Stimulated activated CD4-positive, alpha-beta T cell treated with anti-CD3 and anti-CD28 coated beads, Interleukin-12 subunit alpha, Interleukin-12 subunit beta, amount 100 ng/mL, for 24 hours (primary cell): ENCODE results near the gene KRT82.
A peak's percentile ranks its signal among the peaks of the same experiment; 100 is the strongest.

ENCODE experiments used
- DNase-seq, 2 experiments: peaks; one replicate each; pipeline ENCODE4 v3.0.0-alpha.2; 2020; ENCODE audit warnings: low read depth in 2 of 2

The KRT82 gene

DNA sequence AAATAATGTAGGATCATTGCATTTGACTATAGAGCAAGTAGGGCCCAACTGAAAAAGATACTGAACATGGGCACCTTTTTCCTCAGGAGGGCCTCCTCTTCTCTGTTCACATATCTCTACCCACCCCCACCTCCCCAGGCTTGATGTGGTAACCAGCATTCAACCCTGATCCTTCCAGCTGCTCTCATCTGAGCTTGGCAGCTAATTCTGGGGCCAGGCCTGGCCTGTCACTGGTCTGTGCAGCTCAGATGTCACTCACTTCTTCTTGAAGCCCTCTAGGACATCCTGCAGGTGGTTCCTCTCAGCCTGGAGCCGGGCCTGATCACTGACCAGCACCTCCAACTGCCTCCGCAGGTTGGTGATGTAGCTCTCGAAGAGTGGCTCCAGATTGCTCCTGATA lies 22.8 kb downstream of the KRT82 start:
- no peak for DNase-seq

DNA sequence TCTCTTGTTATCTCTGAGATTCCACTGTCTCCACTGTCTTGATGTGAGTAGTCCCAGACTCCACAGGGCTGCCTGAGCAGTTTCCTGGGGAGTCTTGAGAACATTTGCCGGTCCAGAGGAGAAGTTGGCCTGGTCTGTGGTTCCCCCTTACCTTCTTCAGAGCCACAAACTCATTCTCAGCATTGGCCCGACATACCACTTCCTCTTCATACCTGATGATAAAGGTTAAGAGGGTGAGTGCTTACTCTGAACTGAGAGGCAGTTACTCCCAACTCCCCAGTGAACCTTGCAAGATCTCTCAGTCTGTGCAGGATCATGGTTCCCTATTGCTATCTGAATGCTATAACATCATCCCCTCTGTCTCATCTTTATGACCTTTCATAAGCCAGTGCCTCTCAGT lies 23.3 kb downstream of the KRT82 start:
- DNase-seq, result no peak

DNA sequence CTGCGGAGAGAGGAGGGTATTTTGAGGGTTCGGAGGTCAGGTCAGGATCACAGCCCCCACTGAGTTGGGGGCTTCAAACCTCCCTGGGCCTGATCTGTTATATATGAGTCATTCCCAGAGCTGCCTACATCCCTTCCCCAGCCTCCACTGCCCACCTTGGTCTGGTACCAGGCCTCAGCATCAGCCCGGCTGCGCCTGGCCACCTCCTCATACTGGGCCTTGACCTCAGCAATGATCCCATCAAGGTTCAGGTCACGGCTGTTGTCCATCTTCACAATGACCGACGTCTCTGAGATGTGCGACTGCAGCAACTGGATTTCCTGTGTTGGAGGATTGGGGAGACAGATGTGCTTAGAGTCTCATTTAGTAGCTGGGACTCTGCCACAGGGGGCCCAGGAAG lies 24.9 kb downstream of the KRT82 start:
- no peak for DNase-seq

DNA sequence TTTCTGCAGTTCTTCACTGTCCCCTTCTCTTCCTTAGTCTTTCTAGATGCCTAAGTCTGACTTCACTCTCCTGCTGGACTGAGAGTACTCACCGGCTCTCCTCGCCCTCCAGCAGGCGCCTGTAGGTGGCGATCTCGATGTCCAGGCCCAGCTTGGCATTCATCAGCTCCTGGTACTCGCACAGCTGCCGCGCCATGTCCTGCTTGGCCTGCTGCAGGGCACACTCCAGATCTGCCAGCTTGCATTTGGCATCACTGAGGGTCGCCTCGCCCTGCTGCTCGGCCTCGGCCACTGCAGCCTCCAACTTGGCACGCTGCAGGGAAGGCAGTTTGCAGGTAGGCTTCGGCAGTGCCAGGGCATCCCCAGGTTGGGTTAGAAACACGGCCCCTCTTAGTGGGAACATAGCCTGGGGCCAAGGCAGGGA lies 25.9 kb downstream of the KRT82 start:
- no peak for DNase-seq

DNA sequence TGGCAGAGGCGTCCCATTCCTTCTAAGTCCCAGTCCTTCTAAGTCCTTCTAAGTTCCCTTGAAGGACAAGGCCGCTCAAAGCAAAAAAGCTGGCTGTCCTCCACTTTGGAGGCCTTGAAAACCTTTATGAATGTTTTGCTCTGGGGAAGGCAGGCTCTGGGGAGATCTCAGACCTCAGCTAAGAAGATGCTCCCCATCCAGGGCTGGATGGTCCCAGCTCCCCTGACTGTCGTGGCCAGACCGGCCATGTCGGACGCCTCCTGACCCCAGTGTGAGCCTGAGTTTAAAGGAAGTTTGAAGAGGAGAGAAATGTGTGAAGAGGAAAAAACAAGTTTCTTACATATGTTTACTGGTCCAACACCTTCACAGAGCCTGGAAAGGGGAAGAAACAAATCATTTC lies 26.6 kb downstream of the KRT82 start:
- no peak for DNase-seq

DNA sequence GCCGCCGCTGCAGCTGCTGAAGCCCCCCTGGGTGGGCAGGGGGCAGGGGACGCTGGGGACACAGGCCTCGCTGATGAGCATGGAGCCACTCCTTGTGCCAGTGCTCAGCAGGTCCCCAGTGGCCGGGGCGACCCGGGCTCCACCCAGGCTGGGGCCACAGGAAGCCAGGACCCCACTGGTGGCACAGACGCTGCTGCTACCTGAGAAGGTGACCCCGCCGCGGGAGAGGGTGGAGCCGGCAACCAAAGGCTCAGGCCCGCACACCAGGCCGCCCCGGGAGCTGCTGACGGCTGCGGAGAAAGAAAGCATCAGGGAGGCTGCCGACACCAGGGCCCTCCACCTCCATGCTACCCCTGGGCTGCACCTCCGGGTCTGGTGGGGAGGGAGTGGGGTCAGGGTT lies 28.0 kb downstream of the KRT82 start:
- no peak for DNase-seq

DNA sequence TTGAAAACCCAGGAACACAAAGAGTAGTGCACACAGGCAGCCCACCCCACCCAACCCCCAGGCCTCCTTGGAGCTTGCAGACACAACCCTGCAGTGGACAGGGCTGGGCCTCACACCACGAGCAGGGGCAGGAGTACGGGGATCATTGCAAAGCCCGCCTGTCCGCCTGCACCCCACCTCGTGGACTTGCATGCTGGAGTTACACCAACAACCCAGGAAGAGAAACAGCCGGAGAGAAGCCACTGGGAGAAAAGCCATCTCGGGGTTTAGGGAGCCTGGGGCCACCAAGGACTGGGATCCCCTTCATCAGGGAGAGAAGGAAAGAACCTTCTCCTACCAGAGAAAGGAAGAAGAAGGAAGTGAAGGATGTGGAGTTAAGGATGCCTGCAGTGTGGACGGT lies 28.9 kb downstream of the KRT82 start:
- DNase-seq, result no peak

DNA sequence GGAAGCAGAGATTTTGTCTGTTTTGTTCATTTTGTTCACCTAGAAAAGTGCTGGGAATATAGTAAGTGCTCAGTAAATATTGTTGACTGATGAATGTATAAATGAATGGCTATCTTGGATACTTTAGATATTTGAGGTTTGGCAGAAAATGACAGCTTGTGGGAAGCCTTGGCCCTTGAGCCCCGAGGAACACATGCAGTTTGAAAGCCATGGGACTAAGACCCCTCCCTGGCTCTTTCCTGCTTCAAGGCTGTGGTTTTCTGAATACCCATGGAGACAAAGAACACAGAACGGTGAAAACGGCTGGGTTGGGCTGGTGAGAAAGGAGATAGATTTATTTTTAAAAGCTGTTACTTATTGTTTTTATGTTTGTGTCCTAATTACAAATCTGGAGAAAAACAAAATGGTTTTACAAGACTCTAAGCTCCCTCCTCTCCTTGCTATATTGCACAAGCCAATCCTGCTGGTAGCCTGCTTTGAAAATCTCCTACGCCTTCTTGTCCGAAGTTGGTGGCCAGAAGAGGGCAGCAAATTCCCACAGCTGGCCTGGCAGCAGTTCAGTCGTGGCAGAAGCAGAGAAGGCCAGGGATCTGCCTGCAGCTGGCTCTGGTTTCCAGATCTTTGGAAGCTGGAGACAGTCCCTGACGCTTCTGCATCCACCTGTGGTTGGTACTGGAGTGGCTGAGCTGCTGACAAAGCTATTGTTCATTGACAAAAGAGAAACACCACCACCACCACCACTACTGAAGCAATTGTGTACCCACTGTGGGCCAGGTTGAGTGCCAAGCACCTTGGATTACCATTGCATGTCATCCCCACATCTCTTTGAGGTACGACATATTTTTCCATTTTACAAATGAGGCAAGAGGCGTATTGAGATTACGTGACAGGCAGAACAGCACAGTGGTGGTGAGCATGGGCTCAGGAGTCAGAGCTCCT lies 33.6 kb downstream of the KRT82 start:
- peak; percentile 21 to 49 for DNase-seq

DNA sequence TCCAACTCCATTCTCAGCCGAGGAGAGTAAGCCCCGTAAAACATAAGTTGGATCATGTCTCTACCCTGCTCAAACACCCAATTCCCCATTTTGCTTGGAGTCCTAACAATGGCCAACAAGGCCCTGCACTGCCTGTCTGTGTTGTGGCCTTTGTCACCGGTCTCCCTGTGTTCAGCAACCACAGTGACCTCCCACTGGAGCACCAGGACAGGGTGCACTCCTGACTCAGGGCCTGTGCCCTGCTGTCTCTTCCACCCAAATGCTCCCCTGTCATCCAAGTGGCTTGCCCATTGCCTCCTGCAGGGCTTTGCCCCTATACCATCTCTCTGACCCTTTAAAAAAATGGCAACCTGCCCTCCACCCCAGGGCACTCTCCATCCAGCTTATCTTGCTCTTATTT lies 34.4 kb downstream of the KRT82 start:
- no peak for DNase-seq

DNA sequence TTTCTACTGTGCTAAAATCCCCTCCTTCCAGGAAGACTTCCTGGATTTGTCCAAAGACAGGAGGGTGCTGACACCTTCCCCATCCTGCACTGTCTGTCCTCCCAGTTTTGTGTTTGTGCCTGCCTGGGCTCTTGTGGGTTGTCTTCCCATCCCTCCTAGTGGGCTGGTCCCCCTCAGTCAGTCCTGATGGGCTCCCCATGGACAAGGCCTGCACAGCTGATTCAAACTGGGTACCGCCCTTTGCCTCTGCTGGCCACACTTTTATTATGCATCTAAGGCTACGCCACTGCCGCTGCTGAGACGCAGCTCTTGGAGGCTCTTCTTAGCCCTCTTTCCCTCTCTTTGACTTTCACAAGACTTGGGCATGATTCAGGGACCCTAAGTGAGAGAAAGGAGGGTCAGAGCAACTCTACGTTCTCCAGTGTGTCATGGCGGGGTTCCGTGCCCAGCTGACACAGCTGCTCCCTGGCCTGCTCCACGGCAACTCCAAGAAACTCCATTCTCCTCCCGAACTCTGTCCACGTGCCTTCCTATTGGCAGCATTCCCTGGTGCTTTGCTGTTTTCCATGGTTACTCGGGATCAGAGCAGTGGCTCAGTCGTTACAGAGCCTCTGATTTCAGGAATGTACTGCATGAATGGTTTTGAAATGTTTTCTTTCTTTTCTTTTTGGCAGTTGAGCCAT lies 35.1 kb downstream of the KRT82 start:
- no peak for DNase-seq

DNA sequence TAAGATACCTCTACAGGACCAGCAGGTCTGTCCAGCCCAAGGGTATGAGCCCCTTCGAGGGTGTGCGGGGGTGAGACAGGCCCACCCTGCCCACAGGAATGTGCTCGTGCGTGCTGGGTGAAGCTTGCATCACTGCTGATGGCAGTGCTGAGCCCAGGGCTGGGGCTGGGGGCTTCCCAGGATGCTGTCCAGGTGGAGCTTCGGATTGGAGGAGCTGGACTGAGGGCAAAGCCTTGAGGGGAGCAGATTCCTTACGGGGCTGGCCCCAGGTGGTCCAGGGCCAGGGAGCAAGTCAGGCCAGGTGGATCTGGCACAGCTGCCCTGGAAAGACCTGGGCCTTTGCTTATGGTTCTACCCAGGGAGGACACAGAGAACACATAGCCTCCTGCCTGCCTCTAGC lies 36.3 kb downstream of the KRT82 start:
- DNase-seq, result no peak

DNA sequence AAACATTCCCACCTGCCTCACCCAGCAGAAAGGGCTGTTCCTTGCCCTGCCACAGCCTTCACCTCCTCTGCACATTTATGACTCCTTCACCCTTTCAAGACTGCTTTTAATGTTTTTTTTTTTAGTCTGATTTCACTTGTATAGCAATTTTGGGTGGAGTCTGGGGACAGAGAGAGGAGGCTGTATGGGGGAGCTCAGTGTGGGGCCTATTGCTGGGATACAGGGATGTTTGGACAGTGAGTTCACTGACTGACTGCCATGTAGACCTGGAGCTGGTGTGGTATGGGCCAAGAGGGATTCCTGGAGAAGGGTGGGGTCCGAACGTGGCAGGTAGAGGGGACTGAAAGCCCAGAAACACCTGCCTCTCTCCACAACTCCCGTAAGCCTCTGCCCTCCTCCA lies 36.9 kb downstream of the KRT82 start:
- DNase-seq, result no peak

DNA sequence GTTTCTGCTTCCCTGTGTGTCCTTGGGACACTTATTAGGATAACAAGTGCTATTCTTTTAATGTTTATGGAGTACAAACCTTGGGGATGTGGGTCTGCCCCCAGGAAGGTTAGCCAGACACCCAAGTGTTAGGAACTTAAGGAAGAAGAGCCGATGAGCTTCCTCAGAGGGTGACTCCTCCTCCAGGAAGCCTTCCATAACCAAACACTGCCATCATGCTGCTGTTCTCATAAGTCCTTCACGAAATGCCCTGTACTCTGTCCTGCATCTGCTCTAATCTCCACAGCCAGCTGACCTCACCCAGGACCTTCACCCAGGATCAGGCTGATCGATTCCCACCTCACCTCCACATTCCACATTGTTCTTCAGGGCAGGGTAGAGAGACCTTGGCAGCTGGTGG lies 37.6 kb downstream of the KRT82 start:
- no peak for DNase-seq

DNA sequence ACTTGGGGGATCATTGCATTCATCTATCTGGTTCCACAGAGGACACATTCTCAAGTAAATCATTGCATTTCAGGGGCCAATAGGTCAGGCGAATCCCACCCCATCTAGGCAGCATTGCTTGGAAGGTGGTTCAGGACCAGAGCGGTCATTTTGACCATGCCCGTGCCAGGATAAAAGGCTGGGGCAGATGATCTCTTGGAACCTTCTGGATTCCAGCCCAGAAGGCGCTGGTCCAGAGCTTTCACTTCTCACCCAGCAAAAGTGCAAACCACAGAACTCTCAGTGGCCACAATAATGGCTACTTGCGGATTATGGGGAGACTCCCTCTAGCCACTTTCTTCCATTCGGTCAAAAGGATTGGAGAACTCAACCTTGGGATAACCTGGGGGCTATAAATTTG lies 38.3 kb downstream of the KRT82 start:
- no peak for DNase-seq

DNA sequence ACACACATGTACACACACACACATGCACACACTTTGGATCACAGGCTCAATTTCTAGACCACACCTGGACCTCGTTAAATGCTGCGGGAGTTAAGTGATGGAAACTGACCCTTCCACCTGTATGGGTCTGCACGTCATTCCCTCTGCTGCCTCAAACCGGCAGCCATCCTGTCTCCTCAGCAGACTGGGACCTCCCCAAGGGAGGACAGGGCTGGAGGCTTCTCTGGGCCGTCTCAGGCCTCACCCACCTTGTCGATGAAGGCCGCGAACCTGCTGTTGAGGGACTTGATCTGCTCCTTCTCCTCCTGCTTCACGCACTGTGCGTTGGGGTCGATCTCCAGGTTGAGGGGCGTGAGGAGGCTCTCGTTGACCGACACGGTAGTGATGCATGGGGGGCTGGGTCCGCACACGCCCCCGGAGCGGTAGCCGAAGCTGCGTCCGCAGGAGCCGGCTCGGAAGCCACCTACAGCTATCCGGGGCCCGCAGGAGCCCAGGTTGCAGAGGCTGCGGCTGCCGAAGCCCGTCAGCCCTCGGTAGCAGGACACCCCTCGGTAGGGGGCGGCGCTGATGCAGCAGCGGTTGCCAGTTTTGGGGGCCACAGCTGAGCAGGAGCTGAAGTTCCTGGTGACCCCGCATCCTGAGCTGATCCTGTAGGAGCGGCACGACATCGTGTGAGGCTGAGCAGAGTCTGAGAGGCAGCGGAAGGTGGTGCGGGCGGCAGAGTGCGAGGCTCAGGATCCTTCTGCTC lies 39.2 kb downstream of the KRT82 start, which contains the start of gene KRT85:
Gene KRT85, minus strand, starts transcription at position 744 of the 748 bp plus-strand sequence. Its CDS starts 76 bp downstream, at position 668.
- DNase-seq, result no peak

DNA sequence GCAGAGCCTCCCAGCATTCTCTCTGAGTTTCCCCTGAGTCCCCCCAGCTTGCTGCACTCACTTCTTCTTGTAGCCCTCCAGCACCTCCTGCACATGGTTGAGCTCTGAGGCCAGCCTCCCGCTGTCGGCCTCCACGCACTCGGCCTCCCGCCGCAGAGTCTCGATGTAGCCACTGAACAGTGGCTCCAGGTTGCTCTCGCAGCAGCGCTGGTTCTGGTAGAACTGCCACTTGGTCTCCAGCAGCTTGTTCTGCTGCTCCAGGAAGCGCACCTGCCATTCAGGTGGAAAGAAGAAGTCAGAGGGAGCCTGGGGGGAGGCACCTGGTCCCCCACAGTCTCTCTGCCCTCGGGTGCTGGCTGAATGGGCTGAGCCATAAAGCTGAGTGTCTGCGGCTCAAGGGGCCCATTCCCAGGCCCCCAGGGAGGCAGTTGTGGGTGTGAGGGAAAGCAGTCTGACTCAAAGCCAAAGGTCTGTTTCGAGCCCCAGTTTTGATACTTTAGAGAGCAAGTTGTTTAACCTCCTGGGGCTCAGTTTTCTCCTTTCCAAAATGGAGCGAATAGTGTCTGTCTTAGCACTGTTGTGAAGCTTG lies 41.1 kb downstream of the KRT82 start:
- no peak for DNase-seq

DNA sequence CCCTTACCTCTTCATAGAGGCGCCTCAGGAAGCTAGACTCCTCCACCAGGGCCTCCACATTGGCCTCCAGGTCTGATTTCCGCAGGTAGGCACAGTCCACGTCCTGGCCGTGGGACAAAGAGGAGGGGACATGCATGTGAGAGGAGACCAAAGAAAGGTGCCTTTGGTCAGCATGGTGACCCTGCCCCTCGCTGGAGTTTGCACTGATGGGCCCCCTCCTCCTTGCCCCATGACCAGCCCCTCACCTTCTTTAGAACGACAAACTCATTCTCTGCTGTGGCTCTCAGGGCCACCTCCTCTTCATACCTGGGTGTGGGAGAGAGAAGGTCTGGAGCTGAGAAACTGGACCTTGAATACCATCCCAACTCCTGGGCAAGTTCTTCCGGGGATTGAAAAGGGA lies 42.1 kb downstream of the KRT82 start:
- no peak for DNase-seq

DNA sequence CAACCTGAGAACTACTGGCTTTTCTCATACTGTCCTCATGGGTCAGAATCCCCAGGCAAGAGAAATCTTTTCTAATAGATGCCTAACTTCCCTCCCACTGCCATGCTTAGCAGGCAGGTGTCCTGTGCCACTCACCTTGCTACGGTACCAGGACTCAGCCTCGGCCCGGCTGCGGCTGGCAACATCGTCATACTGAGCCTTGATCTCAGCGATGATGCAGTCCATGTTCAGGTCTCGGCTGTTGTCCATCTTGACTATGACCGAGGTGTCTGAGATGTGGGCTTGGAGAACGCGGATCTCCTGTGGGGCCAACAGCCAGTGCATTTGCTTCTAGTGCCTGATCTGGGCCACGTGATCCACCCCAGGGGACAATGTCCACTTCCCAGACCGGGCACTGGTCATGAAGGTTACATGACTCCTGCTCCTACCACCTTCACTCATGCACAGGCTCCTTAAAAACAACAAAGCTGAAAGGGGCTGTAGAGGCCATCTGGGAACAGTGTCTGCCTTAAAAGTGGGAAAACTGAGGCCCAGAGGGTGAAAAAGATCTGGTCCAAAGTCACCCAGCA lies 42.9 kb downstream of the KRT82 start:
- DNase-seq, result no peak

DNA sequence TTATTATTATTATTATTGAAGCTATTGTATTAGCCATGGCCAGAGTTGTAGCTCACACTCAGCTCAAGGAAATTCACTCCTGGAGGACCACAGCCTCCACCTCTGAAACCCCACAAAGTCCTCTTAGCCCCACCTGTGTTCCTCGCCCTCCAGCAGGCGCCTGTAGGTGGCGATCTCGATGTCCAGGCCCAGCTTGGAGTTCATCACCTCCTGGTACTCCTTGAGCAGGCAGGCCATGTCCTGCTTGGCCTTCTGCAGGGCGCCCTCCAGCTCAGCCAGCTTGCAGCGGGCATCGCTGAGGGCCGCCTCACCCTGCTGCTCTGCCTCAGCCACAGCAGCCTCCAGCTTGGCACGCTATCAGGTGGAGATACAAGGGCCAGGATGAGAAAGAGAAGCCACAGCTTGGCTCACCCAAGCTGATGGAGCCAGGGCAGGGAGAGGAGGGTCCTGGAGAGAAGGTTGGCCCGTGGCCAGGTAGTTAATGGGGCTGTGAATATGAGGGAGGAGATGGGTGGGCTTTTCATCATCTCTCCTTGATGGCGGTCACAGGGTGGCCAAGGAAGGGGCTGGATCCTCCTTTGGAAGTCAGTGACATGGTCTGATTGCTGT lies 43.9 kb downstream of the KRT82 start:
- DNase-seq, result no peak

DNA sequence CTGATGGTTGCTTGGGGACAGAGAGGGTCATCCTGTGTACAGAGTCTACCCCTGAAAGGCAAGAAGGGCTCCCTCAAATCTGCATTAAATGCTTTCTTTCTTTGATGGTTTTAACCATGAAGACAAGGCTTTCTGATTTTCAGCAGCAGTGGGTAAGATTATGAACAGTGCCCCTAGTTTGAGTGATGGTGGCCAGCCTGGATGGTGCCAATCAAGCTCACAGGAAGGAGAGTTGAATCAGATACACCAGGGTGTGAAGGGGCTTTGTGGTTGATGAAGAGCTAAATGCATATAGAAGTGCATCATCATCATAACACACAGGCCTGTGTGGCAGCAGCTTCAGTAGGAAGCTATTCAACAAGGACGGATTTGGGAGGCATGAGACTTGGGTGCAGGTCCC lies 44.6 kb downstream of the KRT82 start:
- no peak for DNase-seq

DNA sequence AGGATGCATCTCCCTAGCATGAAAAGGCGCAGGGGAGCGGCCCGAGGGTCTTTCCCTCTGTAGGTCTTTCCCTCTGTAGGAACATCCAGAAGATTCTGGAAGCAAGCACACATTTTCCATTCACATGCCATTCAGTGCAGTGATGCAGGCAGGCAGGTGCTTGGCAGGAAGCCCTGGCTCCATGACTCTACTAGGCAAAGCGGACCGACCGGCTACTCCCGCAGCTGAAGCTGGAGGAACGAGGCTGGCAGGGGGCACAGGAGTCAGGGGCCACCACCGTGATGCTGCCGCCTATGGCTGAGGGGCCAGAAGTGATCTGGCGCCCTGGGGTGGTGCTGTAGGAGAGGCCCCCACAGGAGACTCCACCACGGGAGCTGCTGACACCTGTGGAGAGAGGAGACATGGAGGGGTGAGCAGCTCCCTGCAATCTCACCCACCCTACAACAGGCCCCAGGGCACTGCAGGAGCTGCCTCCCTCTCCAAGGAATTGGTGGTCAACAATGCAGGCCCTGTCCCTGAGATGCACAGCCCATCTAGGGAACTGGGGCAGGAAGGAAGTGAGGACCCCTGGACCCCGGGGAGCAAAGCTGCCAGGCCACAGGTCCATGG lies 45.4 kb downstream of the KRT82 start:
- no peak for DNase-seq
